HUES6 (cell line): ENCODE measurements around the gene INSIG1.

Experiments
- H3K27ac ChIP-seq: 2 replicates; pipeline ENCODE4 v1.7.0; 2013; ENCODE audit warnings: low read depth, mild to moderate bottlenecking, low read length, inconsistent platforms
- H3K27me3 ChIP-seq: 2 replicates; pipeline ENCODE4 v1.6.1; 2013; ENCODE audit warnings: low read length; ENCODE audit not compliant: control insufficient read depth, insufficient read depth
- H3K36me3 ChIP-seq: 2 replicates; pipeline ENCODE4 v1.6.1; 2013; ENCODE audit warnings: low read length; ENCODE audit not compliant: control insufficient read depth, insufficient read depth
- H3K4me1 ChIP-seq: 2 replicates; pipeline ENCODE4 v1.6.1; 2013; ENCODE audit warnings: low read length; ENCODE audit not compliant: control insufficient read depth, insufficient read depth
- H3K4me3 ChIP-seq: 2 replicates; pipeline ENCODE4 v1.5.1; 2013; ENCODE audit warnings: low read depth, low read length
- H3K9ac ChIP-seq: one replicate; pipeline ENCODE4 v1.6.1; 2013; ENCODE audit warnings: mild to moderate bottlenecking, low read length
- H3K9me3 ChIP-seq: 2 replicates; pipeline ENCODE4 v1.6.1; 2013; ENCODE audit warnings: low read depth, low read length; ENCODE audit not compliant: control insufficient read depth, insufficient read depth

Gene INSIG1

DNA sequence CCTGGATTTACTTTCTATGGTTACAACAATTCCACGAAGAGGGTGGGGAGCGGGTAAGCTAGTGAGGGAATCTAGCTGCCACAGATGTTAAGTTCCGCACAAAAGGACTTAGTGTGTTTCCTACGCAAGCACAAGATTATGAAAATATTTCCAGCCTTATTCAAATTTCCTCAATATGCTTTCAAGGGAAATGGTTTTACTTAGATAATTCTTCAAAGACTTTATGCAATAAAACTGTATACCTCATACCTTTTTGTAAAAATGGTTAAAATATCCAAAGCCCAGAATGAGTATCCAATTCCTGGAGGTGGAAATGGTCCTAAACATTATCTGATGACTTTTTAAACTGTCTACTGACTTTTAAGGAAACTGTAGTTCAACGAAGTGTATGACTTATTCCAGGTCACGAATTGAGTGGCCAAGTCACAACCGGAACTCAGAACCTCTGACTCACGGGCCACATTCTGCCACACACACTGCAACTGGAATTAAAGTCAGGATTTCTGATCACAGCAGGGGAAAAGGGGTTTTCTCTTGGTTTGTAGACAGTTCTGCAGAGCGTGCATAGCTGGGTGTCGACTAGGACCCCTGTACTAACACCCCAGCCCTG is 20.2 kb upstream of the INSIG1 start:
- Histone ChIP-seq H3K27me3 (no peaks in the 10 kb centered on the region), H3K36me3 (no peaks in the 10 kb centered on the region), H3K4me3 (no peak overlapping the region), H3K27ac (no peak overlapping the region), H3K9me3 (0 out of 2 replicates have a peak, but pooled peaks cover 3% of the 10 kb centered on the region), H3K9ac (no peak overlapping the region), H3K4me1 (no peaks in the 10 kb centered on the region)

GRCh38 chr7:155278921-155279320 is 18.8 kb upstream of the INSIG1 start:
- Histone ChIP-seq H3K4me1 (no peaks in the 10 kb centered on the region), H3K9ac (no peak overlapping the region), H3K27me3 (no peaks in the 10 kb centered on the region), H3K27ac (no peak overlapping the region), H3K36me3 (no peaks in the 10 kb centered on the region), H3K4me3 (no peak overlapping the region), H3K9me3 (0 out of 2 replicates have a peak, but pooled peaks cover 3% of the 10 kb centered on the region)

DNA sequence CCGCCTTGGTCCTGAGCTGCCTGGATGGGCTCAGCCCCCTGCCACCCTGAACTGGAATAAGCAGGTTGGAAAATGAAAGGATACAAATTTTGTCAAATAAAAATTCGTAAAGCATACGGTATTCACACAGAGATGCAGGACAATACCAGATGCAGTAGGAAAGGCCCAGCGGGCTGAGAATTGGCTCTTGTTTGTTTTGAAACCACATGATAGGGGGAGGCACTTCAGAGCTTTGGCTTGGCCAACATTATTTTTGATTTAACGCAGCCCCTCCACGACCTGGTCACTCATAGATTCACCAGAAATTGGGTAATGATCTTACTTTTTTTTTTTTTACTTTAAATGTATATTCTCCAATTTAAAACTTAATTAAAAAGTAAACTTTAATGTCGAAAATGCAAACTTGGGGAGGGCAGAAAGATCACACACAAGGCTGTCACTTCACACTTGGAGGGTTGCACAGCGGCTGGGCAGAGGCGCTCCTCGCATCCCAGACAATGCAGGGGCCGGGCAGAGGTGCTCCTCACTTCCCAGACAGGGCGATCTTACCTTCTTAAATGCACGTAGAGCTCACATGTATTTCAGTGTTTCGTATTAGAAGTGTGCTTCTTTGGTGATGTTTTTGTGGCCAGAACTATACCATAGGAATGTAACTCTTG is 17.8 kb upstream of the INSIG1 start:
- Histone ChIP-seq H3K4me3 (no peak overlapping the region), H3K27me3 (no peaks in the 10 kb centered on the region), H3K4me1 (no peaks in the 10 kb centered on the region), H3K36me3 (no peaks in the 10 kb centered on the region), H3K27ac (no peak overlapping the region), H3K9ac (no peak overlapping the region), H3K9me3 (0 out of 2 replicates have a peak, but pooled peaks cover 3% of the 10 kb centered on the region)

- Histone ChIP-seq H3K4me1 (no peaks in the 10 kb centered on the region), H3K27ac (no peak overlapping the region), H3K27me3 (no peaks in the 10 kb centered on the region), H3K9me3 (0 out of 2 replicates have a peak, but pooled peaks cover 3% of the 10 kb centered on the region), H3K36me3 (no peaks in the 10 kb centered on the region), H3K4me3 (no peak overlapping the region), H3K9ac (no peak overlapping the region)
These were observed 17.0 kb upstream of the INSIG1 start for GRCh38 chr7:155280446-155281397.

DNA sequence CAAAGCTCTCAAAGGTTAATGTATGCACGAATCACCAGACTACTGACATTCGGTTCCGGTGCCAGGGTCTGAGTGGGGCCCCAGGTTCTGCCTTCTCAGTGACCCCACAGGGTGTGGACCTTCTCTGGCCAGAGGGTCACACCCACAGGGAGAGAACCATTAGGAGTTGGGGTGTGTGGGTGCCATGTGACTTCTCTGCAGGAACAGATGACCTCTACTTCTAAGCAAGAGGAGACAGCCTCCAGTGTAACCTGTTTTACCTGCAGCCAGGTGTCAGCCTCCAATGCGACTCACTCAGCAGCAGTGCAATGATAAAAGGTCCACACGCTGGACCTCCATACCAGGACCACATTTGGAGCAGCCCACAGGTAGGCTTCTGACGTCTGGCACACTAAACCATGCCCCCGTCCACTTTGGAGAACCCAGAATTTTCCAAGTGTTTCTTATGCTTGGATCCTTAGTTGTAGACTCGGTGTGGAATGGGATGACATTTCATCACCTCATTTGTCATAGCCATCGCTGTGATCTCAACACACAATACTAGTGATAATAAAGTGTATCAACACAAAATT is 16.2 kb upstream of the INSIG1 start:
- no peaks in the 10 kb centered on the region for H3K27me3 ChIP-seq
- no peaks in the 10 kb centered on the region for H3K36me3 ChIP-seq
- H3K27ac ChIP-seq = no peak overlapping the region
- H3K9me3 ChIP-seq = 0 out of 2 replicates have a peak, but pooled peaks cover 3% of the 10 kb centered on the region
- no peak overlapping the region for H3K9ac ChIP-seq
- no peak overlapping the region for H3K4me3 ChIP-seq
- no peaks in the 10 kb centered on the region for H3K4me1 ChIP-seq

DNA sequence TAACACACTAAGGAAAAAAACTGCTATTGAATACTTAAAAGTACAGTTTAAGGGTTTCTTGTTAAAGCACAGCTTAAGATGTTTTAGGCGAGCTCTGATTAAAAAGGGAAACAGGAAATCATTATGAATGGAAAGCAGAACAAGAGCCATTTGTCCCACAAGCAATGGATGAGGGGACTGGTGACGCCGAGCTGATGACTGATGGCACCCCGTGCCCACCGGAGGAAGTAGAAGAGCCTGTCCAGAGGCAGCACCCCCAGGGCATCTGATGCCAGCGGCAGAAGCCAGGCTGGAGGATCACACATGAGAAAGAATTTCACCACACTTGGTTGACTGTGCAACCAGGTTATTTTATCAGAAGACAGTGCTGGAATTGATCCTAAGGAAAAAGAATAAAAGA is 15.0 kb upstream of the INSIG1 start:
- no peak overlapping the region for H3K9ac ChIP-seq
- H3K27me3 ChIP-seq = no peaks in the 10 kb centered on the region
- H3K36me3 ChIP-seq = no peaks in the 10 kb centered on the region
- no peak overlapping the region for H3K27ac ChIP-seq
- H3K9me3 ChIP-seq = 0 out of 2 replicates have a peak, but pooled peaks cover 5% of the 10 kb centered on the region
- no peak overlapping the region for H3K4me3 ChIP-seq
- no peaks in the 10 kb centered on the region for H3K4me1 ChIP-seq

GRCh38 chr7:155283565-155284194 is 14.0 kb upstream of the INSIG1 start:
- H3K4me3 ChIP-seq = no peak overlapping the region
- H3K9me3 ChIP-seq = 0 out of 2 replicates have a peak, but pooled peaks cover 5% of the 10 kb centered on the region
- no peaks in the 10 kb centered on the region for H3K4me1 ChIP-seq
- H3K9ac ChIP-seq = no peak overlapping the region
- H3K27me3 ChIP-seq = no peaks in the 10 kb centered on the region
- no peak overlapping the region for H3K27ac ChIP-seq
- no peaks in the 10 kb centered on the region for H3K36me3 ChIP-seq

DNA sequence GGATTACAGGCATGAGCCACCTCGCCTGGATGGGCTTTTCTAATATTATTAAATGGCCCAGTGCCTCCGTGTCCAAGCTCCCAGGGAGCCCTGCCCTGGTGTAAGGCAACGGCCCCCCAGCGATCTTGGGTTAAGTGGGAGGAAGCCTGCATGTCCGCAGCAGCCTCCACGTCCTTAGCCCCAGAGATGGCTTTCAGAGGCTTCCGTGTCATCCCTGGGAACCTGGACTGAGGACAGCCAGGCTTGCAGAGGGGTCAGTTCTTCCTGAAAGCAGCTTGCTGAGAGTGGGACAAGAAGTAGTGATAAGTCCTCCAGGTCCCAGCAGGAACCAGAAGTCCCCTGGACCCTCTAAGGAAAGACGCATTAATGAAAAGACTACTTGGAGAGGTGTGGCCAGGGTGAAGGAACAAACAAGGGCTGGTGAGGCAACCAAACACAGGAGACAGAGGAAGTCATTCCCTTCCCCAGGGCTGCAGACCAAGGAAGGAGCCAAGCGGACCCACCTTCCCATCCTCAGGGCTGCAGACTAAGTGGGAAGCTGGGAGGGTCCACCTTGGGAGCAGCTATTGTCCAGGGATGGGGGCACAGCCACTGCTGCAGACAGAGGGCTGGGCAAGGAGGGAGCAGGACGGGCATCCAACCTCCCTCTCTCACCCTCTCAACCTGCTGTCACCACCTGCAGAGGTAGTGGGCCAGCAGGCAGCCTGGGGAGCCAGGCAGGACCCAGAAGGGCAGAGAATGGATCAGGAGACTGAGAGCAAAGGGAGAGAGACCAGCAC is 13.0 kb upstream of the INSIG1 start:
- no peak overlapping the region for H3K4me3 ChIP-seq
- H3K27me3 ChIP-seq = no peaks in the 10 kb centered on the region
- 0 out of 2 replicates have a peak, but pooled peaks cover 5% of the 10 kb centered on the region for H3K9me3 ChIP-seq
- H3K27ac ChIP-seq = no peak overlapping the region
- H3K4me1 ChIP-seq = no peaks in the 10 kb centered on the region
- H3K36me3 ChIP-seq = no peaks in the 10 kb centered on the region
- H3K9ac ChIP-seq = no peak overlapping the region

GRCh38 chr7:155285423-155285822 is 12.3 kb upstream of the INSIG1 start:
- H3K4me3 ChIP-seq = no peak overlapping the region
- no peaks in the 10 kb centered on the region for H3K4me1 ChIP-seq
- no peak overlapping the region for H3K9ac ChIP-seq
- H3K27ac ChIP-seq = no peak overlapping the region
- no peaks in the 10 kb centered on the region for H3K27me3 ChIP-seq
- H3K9me3 ChIP-seq = 0 out of 2 replicates have a peak, but pooled peaks cover 2% of the 10 kb centered on the region
- no peaks in the 10 kb centered on the region for H3K36me3 ChIP-seq

- Histone ChIP-seq H3K4me1 (no peaks in the 10 kb centered on the region), H3K27ac (no peak overlapping the region), H3K4me3 (no peak overlapping the region), H3K9me3 (0 out of 2 replicates have a peak, but pooled peaks cover 2% of the 10 kb centered on the region), H3K36me3 (no peaks in the 10 kb centered on the region), H3K27me3 (no peaks in the 10 kb centered on the region), H3K9ac (no peak overlapping the region)
These were observed 11.8 kb upstream of the INSIG1 start for GRCh38 chr7:155285833-155286232.
